SIG-M5 (cell line): ENCODE results near the gene MREG.
"Not testable (repeated sequence)": the region's sequence is repeated elsewhere in the genome, so short reads cannot be mapped to it uniquely, and the experiment has no call there.

ENCODE experiments used
- DNase-seq: peaks from one replicate; lab custom pipeline; 2025; lab: John Stamatoyannopoulos, UW

The MREG gene

DNA sequence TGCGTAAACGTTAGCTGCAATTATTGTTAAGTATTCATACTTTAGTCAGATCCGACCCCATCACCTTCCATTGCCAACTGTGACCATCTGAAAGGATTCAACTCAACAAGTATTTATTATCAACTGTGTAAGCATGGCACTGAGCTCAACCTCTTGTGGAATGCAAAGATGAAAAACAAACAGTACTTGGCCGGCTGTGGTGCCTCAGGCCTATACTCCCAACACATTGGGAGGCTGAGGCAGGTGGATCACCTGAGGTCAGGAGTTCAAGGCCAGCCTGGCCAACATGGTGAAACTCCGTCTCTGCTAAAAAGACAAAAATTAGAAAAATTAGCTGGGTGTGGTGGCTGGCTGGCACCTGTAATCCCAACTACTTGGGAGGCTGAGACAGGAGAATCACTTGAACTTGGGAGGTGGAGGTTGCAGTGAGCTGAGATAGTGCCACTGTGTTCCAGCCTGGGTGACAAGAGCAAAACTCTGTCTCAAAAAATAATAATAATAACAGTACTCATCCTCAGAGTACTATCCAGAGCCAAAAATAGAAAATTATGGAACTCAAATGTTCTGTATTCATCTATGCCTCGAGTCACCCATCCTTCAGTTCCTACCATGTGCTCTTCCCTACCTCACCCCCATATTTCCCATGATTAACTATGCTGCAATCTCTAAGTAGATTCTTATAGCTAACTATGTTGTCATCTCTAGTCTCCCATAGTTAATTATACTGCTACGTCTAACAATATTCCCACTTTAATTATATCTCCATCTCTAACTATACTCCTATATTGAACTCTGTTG is 8.6 kb upstream of the MREG start:
- DNase-seq, result no peak

GRCh38 chr2:216018709-216019108 is 5.4 kb upstream of the MREG start:
- no peak for DNase-seq

DNA sequence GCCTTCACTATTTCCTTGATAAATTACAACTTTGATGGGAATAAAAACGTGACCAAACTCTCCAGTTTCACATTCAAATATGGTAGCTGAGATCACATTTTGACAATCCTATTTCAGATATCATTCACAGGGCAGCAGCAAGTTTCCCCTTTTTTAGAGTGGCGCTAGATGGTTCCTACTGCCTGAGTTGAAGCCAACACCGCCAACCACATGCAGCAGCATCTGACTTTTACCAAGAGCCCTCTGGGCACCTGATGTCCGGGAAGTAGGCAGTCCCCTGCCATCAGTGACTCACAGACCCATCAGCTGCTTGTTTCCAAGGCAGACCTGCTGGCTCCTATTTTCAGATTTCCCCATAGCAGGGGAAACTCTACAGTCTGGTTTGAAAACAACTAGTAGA is 4.0 kb upstream of the MREG start:
- DNase-seq, result no peak

- DNase-seq, result no peak
These were observed 3.2 kb upstream of the MREG start for GRCh38 chr2:216016581-216016980.

- no peak for DNase-seq
These were observed 2.5 kb upstream of the MREG start for GRCh38 chr2:216015722-216016464.

DNA sequence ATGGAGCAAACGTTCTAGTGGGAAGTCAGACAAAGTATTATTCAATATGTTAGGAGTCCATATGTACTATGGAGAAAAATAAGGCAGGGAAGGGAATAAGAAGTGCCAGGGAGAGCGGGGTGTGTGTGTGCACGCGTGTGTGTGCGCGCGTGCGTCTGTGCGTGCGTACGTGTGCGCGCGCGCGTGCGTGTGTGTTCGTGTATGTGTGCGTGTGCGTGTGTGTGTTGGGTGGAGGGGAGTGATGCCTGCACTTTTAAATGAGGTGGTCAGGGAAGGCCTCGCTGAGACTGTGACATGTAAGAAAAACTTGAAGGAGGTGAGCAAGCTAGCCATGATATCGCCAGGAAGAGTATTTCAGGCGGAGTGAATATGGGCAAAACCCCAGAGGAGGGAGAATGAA is 1.6 kb upstream of the MREG start:
- no peak for DNase-seq

DNA sequence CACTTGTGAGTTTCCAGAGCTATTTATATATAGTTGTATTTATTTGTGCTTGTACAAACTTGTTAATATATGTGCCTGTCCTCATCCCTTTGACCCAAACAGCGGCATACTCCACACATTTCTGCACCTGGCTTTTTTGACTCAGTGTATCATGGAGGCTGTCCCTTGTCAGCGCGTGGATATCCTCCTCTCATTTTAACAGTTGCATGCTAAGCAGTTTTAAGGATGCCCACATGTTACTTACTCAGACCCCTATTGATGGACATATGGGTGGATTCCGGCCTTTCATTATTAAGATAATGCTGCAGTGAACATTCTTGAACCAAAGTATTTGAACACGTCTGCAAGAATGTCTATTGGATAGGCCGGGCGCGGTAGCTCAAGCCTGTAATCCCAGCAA is 655 bp upstream of the MREG start:
- no peak for DNase-seq

DNA sequence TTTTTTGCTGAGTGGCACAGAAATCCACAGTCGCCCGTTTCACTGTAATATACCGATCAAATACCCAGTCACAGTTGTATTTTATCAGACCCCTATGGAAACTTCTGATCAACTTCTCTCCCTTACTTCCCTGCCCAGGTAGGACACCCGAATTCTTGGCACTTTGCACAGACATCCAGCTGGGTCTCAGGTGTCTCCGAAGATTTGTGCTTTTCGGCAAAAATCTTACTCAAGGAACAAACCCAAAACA is 596 bp downstream of the MREG start:
- DNase-seq, result no peak

DNA sequence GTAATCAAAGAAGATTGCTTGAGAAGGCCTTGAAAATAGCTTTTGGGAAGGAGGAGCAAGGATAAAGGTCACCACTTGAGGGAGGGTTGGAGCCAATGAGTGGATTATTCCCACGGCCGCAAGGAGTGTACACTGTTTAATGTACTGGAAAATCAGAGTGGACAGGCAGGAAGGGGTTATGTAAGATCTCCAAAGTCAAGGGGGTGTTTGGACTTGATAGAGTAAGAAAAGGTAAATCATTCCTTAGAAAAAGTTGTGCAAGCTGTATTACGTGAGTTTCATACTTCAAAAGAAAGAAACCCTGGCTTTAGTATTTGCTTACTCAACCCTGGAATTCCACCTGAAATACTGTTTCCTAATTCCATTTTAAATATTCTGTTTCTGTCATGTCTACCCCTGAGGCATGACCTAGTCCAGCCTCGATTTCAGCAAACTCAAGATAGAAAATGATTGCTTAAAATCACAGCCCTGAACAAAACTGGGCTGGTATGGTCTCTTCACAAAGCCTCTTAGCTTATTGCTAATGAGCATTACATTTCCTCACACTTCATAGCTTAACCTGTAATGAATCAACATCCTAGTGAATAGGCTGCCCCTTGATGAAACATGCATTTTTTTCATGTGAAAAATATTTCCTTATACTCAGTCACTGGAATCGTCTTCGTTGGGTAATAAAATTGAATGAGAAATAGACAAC is 1.1 kb downstream of the MREG start:
- no peak for DNase-seq

- not testable (repeated sequence) for DNase-seq
These were observed 4.1 kb downstream of the MREG start for GRCh38 chr2:216009215-216009614.

- DNase-seq, result no peak
These were observed 5.0 kb downstream of the MREG start for GRCh38 chr2:216008387-216008786.

GRCh38 chr2:216006164-216006663 is 7.1 kb downstream of the MREG start:
- DNase-seq, result no peak

DNA sequence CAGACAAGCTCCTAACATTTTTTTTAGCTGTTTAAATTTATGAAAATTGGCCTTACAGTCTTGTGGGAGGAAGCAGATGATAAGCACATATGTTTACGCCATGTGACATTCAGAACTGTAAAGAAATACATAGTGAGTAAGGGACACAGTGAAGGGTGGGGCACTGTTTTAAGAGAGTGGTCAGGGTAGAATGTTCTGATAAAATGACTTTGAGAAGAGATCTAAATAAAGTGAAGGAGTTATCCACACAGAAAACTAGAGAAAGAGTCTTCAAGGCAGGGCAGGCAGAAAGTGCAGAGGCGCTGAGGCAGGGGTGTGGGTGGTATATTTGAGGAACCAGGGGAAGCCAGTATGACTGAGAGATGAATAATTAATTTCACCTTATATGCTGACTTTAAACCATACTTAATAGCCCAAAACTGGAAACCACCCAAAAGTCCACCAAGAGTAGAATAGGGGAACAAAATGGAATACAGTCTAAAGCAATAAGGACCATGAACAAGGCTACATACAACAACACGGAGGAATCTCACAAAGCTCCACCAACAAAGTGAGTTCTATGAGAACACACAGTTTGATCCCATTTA is 8.6 kb downstream of the MREG start:
- DNase-seq, result no peak

DNA sequence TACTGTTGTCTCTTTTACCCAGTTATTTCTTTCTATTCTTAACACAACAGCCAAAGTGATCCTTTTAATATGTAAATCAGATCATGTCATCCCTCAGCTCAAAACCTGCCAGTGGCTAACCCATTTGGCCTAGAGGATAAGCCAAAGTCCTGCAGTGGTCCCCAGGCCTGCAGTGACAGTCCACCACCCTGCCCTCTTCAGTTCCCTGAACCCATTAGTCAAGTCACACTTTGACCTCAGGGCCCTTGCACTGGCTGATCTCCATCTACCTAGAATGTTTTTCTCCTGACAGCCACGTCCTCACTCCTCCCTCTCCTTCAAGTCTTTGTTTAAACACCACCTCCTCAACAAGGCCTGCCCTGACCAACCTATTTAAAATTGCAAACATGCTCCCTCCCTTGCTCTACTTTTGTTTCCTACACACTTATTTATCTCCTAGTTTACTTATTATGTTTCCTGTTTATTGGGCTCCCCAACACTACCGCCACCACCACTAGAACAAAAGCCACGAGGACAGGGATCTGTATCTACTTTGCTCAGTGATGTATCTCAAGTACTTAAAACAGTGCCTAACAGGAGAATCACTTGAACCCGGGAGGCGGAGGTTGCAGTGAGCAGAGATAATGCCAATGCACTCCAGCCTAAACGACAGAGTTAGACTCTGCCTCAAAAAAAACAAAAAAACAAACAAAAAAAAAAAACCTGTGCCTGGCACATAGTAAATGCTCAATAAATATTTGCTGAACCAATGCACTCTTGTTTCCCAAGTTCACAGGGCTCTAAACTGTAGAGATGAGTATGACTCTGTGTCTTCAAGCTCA is 9.3 kb downstream of the MREG start:
- DNase-seq, result no peak

- no peak for DNase-seq
These were observed 10.7 kb downstream of the MREG start for GRCh38 chr2:216002693-216003092.

DNA sequence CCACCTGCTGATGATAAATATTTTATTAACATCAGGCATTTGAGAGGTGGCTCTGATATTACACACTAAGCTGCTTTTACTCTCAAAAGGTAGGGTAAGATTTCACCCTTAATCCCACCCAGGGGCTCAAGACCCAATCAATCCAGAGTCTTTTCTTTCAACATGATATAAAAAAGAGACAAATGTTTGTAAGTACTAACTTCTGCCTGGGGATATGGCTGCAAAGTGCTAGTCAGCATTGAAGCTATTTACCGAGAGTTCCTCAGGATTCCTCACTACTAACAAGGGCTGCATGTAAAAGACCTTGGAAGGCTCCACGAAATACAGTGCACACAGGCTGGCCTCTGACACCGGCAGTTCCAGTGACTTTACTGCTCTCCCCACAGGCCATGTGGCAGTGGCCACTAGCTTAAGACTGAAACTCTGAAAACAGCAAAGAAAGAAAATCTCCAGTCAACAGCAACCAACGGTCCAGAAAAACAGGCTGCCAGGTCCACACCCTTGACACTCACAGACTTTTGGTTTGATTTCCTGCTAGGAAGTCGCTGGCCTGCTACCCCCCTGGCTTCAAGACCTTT is 11.2 kb downstream of the MREG start:
- no peak for DNase-seq

DNA sequence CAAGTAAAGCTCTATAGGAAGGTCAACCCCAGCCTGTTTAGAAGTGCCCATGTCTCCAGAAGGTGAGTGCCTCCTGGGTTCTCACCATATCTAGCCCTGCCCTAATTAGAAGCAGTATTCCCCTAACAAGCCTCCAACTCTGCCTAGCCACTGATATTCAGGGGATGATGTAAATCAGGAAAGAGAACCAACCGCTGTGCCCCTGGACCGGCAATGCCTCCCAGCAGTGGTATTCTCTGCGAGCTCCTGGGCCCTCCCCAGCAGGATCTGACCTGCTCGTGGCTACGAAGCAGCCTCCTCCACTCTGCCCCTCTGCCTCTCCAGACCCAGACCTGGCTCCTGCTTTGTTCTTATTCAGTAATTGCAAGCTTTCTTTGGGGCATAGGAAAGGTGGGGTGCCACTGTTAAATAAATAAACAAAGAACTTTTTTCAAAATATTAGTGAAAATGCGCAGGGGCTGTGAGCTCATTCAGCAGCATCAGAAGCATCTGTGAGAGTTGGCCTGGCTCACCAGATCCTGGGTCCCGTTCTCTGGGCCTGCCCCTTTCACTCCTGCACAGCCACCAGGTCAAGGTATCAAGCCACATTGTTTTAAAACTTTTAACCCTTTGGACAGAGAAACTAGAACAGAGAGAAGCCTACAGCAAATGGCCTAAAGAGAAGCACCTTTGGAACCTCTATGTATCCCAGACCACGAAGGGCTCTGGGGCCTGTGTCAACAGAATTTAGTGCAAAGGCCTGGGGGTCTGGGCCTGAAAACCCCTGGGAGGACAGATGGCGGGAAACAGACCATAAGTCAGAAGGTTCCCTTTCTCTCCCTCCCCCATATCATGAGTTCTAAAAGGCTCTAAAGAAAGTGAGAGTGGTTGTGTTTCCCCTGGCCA is 11.9 kb downstream of the MREG start:
- DNase-seq, result no peak

GRCh38 chr2:215998636-215999035 is 14.7 kb downstream of the MREG start:
- no peak for DNase-seq

DNA sequence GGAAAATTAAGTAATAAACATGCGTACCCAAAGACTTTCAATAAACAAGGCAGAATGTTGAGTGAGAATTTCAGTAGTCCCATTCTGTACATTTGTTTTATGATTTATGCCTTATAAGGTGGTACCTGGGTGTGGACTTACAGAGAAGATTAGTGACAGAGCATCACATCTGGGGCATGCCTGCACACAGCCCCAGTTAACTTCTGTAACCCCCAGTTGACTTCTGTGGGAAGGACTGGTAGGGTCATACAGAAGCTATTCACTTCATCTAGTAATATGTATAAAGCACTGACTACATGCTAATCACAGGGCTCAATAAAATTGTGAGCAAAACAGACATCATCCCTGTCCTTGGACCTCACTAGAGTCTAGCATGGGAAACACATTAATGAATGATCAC is 16.1 kb downstream of the MREG start:
- no peak for DNase-seq

DNA sequence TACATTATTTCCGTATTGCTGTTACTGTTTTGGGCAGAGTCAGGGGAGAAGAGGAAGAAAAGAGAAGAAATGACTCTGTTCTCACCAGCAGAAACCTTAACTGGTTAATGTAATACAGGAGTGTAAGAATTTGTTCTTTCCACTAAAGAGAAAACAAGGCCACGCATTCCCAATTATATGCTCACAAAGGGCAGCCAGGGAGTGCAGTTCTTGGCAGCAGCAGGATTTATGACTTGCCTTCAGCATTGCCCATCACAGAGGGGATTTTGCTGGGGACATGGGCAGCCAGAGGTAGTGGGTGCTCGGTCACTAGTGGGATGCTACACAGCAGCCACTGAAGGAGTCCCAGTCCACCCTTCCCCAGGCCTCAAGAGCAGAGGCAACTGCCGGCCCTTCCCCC is 18.4 kb downstream of the MREG start:
- DNase-seq, result no peak
